GM18505 (cell line): ENCODE results near the gene SPIN1.

Source experiments
- ATAC-seq: cut with Tn5 transposase; IDR thresholded peaks from one replicate; pipeline ENCODE4 v1.9.1; 2021; ENCODE audit not compliant: unreplicated experiment
- POLR2A ChIP-seq: IDR thresholded peaks from 4 replicates; pipeline ENCODE4 v1.6.1; 2011; ENCODE audit warnings: borderline replicate concordance; ENCODE audit not compliant: insufficient read depth, insufficient read length; ENCODE audit errors: extremely low read depth

SPIN1 gene

GRCh38 chr9:88429595-88430430 is 41.6 kb downstream of the SPIN1 start:
- TF ChIP-seq POLR2A, result no peak
- no peak for ATAC-seq

DNA sequence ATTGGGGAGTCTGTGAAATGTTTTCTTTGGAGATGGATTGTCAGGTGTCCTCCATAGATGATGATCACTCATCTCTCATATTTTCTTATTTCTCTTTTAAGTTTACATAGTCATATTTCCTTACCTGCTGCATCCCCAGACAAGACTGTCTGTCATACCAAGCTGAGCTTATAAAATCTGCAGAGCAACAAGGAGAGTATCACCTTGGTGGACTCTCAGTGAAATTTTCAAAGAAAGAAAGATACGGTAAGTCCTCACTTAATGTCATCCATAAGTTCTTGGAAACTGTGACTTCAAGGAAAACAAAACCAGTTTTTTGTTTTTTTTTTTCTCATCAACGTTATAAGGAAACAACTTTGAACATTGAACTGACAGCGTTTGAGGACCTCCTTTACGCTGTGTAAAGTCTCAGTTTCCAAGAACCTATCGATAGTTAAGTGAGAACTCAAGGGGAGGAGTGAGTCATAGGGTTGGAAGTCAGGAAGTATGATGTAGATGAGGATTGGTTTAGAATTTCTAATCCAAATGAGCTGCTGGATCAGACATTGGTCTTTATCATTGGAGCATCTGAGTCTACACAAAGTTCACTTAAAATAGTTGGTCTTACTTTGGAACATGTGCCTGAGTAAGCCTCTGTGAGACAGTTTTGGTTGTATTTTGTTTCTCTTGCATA is 45.5 kb downstream of the SPIN1 start:
- no peak for TF ChIP-seq POLR2A
- no peak for ATAC-seq

- no peak for ATAC-seq
- TF ChIP-seq POLR2A, result no peak
Observed at GRCh38 chr9:88435336-88435735, 47.1 kb downstream of the SPIN1 start.

- TF ChIP-seq POLR2A, result no peak
- ATAC-seq, result no peak
Observed at GRCh38 chr9:88436379-88436778, 48.1 kb downstream of the SPIN1 start.

- no peak for ATAC-seq
- no peak for TF ChIP-seq POLR2A
Observed at GRCh38 chr9:88437210-88438146, 49.2 kb downstream of the SPIN1 start.

- no peak for TF ChIP-seq POLR2A
- no peak for ATAC-seq
Observed at GRCh38 chr9:88438811-88439210, 50.6 kb downstream of the SPIN1 start.

DNA sequence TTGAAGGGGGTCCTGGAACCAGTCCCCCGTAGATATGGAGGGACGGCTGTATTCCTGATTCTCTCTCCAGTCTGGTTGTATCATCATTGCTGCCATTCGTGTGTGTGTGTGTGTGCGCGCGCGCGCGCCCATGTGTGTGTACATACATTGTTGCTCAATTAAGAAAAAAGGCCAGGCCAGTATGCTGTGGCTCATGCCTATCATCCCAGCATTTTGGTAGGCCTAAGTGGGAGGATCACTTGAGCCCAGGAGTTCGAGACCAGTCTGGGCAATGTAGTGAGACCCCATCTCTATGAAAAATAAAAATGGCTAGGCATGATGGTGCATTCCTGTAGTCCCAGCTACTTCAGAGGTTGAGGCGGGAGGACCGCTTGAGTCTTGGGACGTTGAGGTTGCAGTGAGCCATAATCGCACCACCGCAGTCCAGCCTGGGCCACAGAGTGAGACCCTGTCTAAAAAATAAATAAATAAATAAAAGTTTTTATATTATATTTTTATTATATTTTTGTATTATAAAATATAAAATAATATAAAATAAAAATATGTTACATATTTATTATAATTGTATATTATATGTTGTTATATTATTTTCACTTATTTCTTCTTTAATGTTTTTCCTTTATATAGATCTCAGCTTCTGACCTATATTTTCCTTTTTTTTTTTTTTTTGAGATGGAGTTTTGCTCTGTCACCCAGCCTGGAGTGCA is 53.2 kb downstream of the SPIN1 start:
- no peak for ATAC-seq
- TF ChIP-seq POLR2A, result no peak

DNA sequence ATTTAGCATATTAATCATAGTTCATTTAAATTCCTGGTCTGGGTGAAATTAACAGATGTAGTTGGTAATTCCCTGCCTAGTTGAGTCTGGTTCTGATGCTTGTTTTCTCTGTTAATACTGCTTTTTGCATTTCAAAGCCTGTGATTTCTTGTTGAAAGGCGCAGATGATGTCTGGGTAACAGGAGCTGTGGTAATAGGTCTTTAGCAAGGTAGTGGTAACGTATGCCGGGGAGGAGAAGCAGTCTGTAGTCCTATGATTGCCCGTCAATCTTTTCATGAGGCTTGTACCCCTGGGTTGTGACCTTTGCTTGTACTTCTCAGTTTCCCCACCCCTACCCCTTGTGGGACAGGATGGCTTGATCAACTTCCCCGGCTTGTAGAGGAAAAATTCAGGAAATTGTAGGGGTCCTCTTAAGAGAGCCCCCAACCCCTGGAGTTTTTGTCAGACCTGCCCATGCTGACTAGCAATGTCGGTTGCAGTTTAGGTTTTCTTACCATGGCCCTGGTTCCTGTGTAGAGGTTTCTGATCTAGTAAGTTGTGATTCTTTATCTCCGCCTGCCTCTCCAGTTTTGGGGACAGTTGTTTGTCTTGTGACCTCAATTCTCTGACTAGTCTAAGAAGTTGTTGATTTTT is 55.4 kb downstream of the SPIN1 start:
- no peak for ATAC-seq

DNA sequence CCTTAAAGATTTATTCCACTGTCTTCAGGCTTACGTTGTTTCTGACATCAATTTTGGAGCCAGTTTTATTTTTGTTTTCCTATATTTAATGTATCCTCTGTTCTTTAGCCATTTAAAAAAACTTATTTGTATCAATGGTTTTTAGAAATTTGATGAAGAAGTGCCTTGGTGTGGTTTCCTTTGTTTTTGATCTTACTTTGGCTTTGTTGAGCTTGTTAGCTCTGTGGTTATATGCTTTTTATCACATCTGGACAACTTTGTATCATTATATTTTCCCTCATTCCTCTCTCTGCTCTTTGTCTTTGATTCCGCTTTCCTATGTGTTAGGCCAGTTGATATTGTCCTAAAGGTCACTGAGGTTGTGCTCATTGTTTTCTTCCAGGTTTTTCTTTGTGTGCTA is 58.5 kb downstream of the SPIN1 start:
- ATAC-seq, result no peak

More for the DNA sequence above, 55.4 kb downstream of the SPIN1 start:
- TF ChIP-seq POLR2A, result no peak

DNA sequence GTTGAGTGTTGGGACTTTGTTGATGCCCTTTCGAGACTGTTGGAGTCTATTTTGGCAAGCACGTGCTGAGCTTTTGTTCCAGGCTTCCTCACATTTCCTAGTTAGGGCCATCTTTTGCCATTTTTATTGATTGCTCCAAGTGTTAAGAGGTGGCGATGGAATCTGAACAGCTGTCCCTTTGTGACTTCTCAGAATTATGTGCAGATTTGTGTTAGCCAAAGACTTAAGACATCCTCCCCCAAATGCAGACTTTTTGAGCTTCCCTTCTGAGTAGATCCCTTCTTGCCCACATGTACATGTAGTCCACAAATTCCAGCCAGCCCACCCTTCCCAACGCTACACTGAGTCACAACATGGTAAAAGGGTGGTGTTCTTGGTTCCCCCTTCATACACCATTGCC is 59.2 kb downstream of the SPIN1 start:
- no peak for ATAC-seq
- TF ChIP-seq POLR2A, result no peak

More for the DNA sequence above, 58.5 kb downstream of the SPIN1 start:
- no peak for TF ChIP-seq POLR2A

GRCh38 chr9:88451160-88451559 is 62.9 kb downstream of the SPIN1 start:
- no peak for TF ChIP-seq POLR2A
- no peak for ATAC-seq
